Adrenal gland (tissue), 12 donors: ENCODE results near the gene PTDSS2. TPM values are rescaled to one million over a fixed set of nuclear protein-coding genes. Genes with fewer than 3 reads are reported as not detected.

ENCODE experiments used
- DNase-seq, 7 donors: peaks; one replicate each; pipeline ENCODE4 v3.0.0-alpha.2; 2019 to 2020
- H3K27ac ChIP-seq, 5 donors: fragments of 200-600 bp; sonication (generic) in 4 of 5; 1 replicate in 3 of 5; 2 replicates in 2 of 5; pipeline versions ENCODE4 v1.5.1 to v1.8.0; 2016 to 2020; ENCODE audit warnings: mild to moderate bottlenecking in 1 of 5
- H3K27me3 ChIP-seq: fragments of 200-600 bp; 2 replicates; pipeline ENCODE4 v1.8.0; 2021
- H3K36me3 ChIP-seq, 2 donors: fragments of 200-600 bp; replicated peaks in 1 of 2; 1 replicate in 1 of 2; 2 replicates in 1 of 2; pipeline versions ENCODE4 v1.5.1 to v1.8.0; 2018 to 2022
- H3K4me1 ChIP-seq, 2 donors: fragments of 200-600 bp; replicated peaks in 1 of 2; 1 replicate in 1 of 2; 2 replicates in 1 of 2; pipeline versions ENCODE4 v1.5.1 to v1.8.0; 2018 to 2021
- H3K4me3 ChIP-seq, 4 donors: fragments of 200-600 bp; sonication (generic) in 3 of 4; one replicate each; pipeline ENCODE4 v1.5.1; 2016 to 2018
- H3K9me3 ChIP-seq, 3 donors: fragments of 200-600 bp; sonication (generic) in 1 of 3; replicated peaks in 1 of 3; 1 replicate in 2 of 3; 2 replicates in 1 of 3; pipeline versions ENCODE4 v1.5.1 to v1.8.0; 2016 to 2021
- POLR2A ChIP-seq, 2 donors: fragments of 450-650 bp; IDR thresholded peaks; one replicate each; pipeline ENCODE4 v1.6.1; 2017; ENCODE audit warnings: antibody characterized with exemption in 2 of 2, mild to moderate bottlenecking in 2 of 2, moderate library complexity in 1 of 2
- WGBS, 4 donors: extraction: QIAGEN DNeasy Blood & Tissue Kit in 2 of 4; methylation state at CpG; one replicate each; pipeline versions ENCODE4 v1.1.5 to v1.1.7; 2013 to 2017; 5-methylcytosine and 5-hydroxymethylcytosine counted together
- intact Hi-C, 2 donors: fragments of 100-400 bp; cut with DNase I; formaldehyde crosslinking; loops; one replicate each; pipeline versions ENCODE4 v1.14.1 to v1.15.0; 2022 to 2023
- polyA plus RNA-seq, 3 donors: library from polyadenylated mRNA; stranded (reverse); fragments of 200-250 nt in 2 of 3; fragments of 350-450 nt in 1 of 3; fragmentation: Illumina TruSeq in 1 of 3; extraction: RNeasy Lipid Tissue Mini Kit (QIAGEN cat#74804) in 1 of 3; gene quantifications; one replicate each; pipeline ENCODE4 v1.2.3, GENCODE V29; 2013 to 2014
- total RNA-seq, 9 donors: library from RNA; depleted of rRNA in 4 of 9; stranded (reverse); fragments of >200 nt in 4 of 9; fragments of 120-200 nt in 1 of 9; fragmentation: NEBNext Ultra II Directional in 1 of 9; extraction: Animal tissue kit (Norgen Biotek cat#: 25700) in 1 of 9; gene quantifications; one replicate each; pipeline versions ENCODE4 v1.1.0 to v1.2.4, GENCODE V29; 2013 to 2023
- TF ChIP-seq, protein P1 (sequence below), 6 experiments: fragments of 450-650 bp in 4 of 6; fragments of 200-600 bp in 2 of 6; sonication (generic) in 1 of 6; IDR thresholded peaks; 1 replicate in 5 of 6; 2 replicates in 1 of 6; pipeline versions ENCODE4 v1.5.1 to v1.8.0; 2016 to 2021; ENCODE audit warnings: antibody characterized with exemption in 6 of 6, mild to moderate bottlenecking in 2 of 6, moderate library complexity in 1 of 6
- donor health status: healthy with polysubstance abuse.
- donor health status: Bipolar disorder and iron deficiency.
- donor health status: DM: yes; HTN: yes; CAD: no.
- donor health status: DM: no; HTN: no; CAD: no.
- donor health status: DM: no; HTN: no; CAD: no.
- donor health status: DM: yes; HTN: yes; CAD: no.

The PTDSS2 gene
- total and polyA plus RNA-seq, 12 donors: 11.0 to 109 (median 44.7) TPM

DNA sequence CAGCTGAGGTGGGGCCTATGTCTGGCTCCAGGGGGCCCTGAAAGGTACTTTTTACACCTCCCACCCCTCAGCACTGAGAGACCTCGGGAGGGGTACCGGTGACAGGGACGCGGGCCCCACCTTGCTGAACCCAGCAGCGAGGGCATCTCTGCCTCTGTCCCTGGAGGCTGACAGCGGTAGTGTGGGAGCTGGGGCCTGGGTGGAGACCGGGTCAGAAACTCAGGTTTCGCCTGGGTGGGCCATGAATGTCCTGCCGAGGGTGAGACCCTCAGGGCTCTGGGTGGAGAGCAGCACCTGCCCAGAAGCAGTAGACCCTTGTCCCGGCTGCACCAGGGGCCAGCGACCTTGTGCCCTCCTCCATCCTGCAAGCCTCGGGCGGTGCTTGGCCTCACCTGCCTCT, 22.2 kb downstream of the PTDSS2 start:
- peaks cover 21 to 24% of the 10 kb centered on the region in 2 donors for H3K4me1 ChIP-seq

DNA sequence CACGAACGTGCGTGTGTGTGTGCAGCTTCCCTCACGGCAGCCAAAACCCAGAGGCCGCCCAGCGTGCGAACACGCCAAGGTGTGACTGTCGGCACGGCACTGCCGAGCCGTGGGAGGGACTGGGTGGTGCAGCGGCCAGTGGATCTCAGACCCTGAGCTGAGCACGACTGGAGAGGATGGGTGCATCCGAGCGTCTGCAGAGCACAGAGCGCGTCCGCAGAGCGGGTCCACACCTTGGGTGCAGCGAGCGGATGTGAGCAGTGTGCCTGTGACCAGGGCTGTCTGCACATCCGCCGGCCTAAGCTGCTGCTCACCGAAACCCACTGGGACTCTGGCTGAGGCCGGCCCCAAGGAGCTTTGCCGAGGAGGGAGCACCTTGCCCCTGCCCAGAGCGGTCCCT, 22.7 kb downstream of the PTDSS2 start:
- no peak overlapping the region for H3K4me3 ChIP-seq
- no peaks in the 10 kb centered on the region for H3K9me3 ChIP-seq
- WGBS, 4 donors: 91 to 94% (median 94%) methylated on average over 13 to 28 of the region's 28 CpGs
- TF ChIP-seq, protein P1, sequence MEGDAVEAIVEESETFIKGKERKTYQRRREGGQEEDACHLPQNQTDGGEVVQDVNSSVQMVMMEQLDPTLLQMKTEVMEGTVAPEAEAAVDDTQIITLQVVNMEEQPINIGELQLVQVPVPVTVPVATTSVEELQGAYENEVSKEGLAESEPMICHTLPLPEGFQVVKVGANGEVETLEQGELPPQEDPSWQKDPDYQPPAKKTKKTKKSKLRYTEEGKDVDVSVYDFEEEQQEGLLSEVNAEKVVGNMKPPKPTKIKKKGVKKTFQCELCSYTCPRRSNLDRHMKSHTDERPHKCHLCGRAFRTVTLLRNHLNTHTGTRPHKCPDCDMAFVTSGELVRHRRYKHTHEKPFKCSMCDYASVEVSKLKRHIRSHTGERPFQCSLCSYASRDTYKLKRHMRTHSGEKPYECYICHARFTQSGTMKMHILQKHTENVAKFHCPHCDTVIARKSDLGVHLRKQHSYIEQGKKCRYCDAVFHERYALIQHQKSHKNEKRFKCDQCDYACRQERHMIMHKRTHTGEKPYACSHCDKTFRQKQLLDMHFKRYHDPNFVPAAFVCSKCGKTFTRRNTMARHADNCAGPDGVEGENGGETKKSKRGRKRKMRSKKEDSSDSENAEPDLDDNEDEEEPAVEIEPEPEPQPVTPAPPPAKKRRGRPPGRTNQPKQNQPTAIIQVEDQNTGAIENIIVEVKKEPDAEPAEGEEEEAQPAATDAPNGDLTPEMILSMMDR (IDR thresholded peaks at IDR 0.05): no peak
- no peak for TF ChIP-seq POLR2A (IDR thresholded peaks at IDR 0.05)
- no peaks in the 10 kb centered on the region for H3K36me3 ChIP-seq
- no peak for DNase-seq
- peaks cover 20 to 23% of the 10 kb centered on the region in 2 donors for H3K4me1 ChIP-seq
- no peaks in the 10 kb centered on the region for H3K27me3 ChIP-seq
- H3K27ac ChIP-seq: no peak overlapping the region
- intact Hi-C loops: no loop called here

More for the DNA sequence above, 22.2 kb downstream of the PTDSS2 start:
- Histone ChIP-seq H3K27me3 (no peaks in the 10 kb centered on the region), H3K4me3 (no peak overlapping the region), H3K36me3 (no peaks in the 10 kb centered on the region), H3K9me3 (no peaks in the 10 kb centered on the region), H3K27ac (no peak overlapping the region)
- intact Hi-C loops: no loop called here
- DNase-seq: no peak
- 75 to 91% (median 81%) methylated on average over 8 to 13 of the region's 13 CpGs for WGBS, 4 donors
- no peak for TF ChIP-seq POLR2A (IDR thresholded peaks at IDR 0.05)
- TF ChIP-seq, protein P1 (IDR thresholded peaks at IDR 0.05): no peak

DNA sequence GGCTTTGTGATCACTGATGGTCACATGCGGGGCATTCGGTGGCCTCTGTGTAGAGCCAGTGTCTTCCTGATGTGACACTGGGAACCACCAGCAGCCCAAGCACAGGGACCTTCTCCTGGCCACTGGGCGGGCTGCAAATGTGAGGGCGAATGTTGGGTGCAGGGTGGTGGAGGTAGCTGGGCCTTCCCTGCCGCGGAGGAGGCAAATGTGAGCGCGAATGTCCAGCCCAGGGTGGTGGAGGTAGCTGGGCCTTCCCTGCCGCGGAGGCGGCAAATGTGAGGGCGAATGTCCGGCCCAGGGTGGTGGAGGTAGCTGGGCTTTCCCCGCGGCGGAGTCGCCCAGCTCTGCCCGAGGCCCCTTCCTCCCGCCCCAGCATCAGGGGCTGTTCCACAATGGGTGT, 23.3 kb downstream of the PTDSS2 start:
- peaks cover 14 to 17% of the 10 kb centered on the region in 2 donors for H3K4me1 ChIP-seq
- TF ChIP-seq, protein P1 (IDR thresholded peaks at IDR 0.05): no peak
- TF ChIP-seq POLR2A (IDR thresholded peaks at IDR 0.05): no peak
- H3K27ac ChIP-seq: no peak overlapping the region
- DNase-seq: no peak
- no peaks in the 10 kb centered on the region for H3K27me3 ChIP-seq
- no peak overlapping the region for H3K4me3 ChIP-seq
- no peaks in the 10 kb centered on the region for H3K9me3 ChIP-seq
- 89 to 96% (median 94%) methylated on average over 16 to 19 of the region's 19 CpGs for WGBS, 4 donors
- H3K36me3 ChIP-seq: no peaks in the 10 kb centered on the region
- intact Hi-C loops: no loop called here

DNA sequence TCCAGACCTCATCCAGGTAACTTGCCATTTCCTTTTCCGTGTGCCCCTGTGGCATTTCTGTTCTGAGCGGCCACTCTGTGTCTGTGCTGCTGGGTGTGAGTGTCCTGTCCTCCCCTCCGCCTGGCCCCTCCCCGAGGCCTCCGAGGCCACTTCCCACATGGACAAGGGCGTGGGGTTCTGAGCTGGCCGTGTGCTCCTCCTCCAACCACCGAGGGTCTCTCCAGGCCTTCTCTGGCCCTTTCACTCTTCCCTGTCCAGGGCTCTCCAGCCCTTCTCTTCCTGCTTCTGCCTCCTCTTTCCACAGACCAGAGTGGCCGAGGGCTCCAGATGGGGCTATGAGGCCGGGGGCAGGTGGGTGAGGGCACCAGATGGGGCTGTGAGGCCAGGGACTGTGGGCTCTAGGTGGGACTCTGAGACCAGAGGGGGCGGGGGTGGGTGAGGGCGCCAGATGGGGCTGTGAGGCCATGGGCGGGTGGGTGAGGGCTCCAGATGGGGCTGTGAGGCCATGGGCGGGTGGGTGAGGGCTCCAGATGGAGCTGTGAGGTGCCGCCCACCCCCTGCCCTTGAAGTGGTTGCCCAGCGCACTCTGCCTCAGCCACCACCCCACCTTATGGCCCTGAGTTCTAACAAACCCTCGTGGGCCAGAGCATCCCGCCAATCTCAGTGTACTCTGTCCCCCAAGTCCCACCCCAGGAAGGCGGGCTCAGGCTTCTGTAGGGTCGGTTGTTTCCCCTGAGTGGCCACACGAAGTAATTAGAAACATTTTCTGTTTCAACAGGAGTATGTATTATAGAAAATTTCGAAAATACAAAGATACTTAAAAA, 24.1 kb downstream of the PTDSS2 start:
- H3K4me1 ChIP-seq: peaks cover 13 to 16% of the 10 kb centered on the region in 2 donors
- WGBS, 4 donors: 78 to 87% (median 85%) methylated on average over 18 to 22 of the region's 22 CpGs
- no peaks in the 10 kb centered on the region for H3K36me3 ChIP-seq
- DNase-seq: no peak
- no peaks in the 10 kb centered on the region for H3K27me3 ChIP-seq
- H3K27ac ChIP-seq: no peak overlapping the region
- no peaks in the 10 kb centered on the region for H3K9me3 ChIP-seq
- TF ChIP-seq, protein P1 (IDR thresholded peaks at IDR 0.05): no peak
- no peak for TF ChIP-seq POLR2A (IDR thresholded peaks at IDR 0.05)
- H3K4me3 ChIP-seq: no peak overlapping the region
- intact Hi-C loops: no loop called here
